Omental fat pad (tissue), 4 donors: ENCODE data around the gene MED10. TPM values are rescaled to one million over a fixed set of nuclear protein-coding genes. Genes with fewer than 3 reads are reported as not detected.

ENCODE experiments used
- ATAC-seq: fragments of 150-250 bp; one replicate; pipeline ENCODE4 v1.9.1; 2016; ENCODE audit warnings: mild to moderate bottlenecking, moderate library complexity; ENCODE audit not compliant: low FRiP score
- DNase-seq: peaks from one replicate; pipeline ENCODE4 v3.0.0-alpha.2; 2019; ENCODE audit warnings: low spot score
- total RNA-seq, 4 donors: library from RNA; depleted of rRNA; stranded (reverse); fragments of >200 nt; gene quantifications; one replicate each; pipeline ENCODE4 v1.1.0, GENCODE V29; 2016
- TF ChIP-seq, protein P1 (sequence below), 3 donors: fragments of 450-650 bp; IDR thresholded peaks; one replicate each; pipeline ENCODE4 v1.5.1; 2016 to 2017; ENCODE audit warnings: antibody characterized with exemption in 3 of 3, mild to moderate bottlenecking in 3 of 3, moderate library complexity in 2 of 3

The MED10 gene
- total RNA-seq, 4 donors from 2014 or later = 22.8 to 36.1 (median 27.8) TPM

DNA sequence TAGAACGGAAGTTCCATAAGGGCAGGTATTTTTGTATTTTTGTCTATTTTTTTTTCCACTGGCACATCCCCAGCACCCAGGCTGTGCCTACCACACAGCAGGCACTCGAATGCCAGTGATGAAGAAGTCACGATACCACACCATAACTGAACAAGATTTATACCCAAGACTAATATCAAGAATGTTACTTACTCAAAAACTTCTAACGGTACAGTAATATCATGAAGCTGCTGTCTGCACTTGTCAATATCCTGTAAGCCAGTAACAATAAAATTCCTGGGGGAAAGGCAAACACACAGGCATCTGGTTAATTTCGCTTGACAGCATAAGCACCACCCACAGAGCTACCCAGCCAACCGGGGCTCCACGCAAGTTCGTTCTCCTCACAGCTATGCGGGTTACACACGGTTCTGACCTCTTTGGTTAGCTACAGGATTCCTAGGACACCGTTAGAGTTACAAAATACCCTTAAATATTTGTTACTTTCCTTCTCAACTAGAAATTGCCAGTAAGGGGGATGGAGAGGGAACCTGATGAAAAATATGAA lies 1.3 kb downstream of the MED10 start:
- TF ChIP-seq, protein P1, sequence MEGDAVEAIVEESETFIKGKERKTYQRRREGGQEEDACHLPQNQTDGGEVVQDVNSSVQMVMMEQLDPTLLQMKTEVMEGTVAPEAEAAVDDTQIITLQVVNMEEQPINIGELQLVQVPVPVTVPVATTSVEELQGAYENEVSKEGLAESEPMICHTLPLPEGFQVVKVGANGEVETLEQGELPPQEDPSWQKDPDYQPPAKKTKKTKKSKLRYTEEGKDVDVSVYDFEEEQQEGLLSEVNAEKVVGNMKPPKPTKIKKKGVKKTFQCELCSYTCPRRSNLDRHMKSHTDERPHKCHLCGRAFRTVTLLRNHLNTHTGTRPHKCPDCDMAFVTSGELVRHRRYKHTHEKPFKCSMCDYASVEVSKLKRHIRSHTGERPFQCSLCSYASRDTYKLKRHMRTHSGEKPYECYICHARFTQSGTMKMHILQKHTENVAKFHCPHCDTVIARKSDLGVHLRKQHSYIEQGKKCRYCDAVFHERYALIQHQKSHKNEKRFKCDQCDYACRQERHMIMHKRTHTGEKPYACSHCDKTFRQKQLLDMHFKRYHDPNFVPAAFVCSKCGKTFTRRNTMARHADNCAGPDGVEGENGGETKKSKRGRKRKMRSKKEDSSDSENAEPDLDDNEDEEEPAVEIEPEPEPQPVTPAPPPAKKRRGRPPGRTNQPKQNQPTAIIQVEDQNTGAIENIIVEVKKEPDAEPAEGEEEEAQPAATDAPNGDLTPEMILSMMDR (IDR thresholded peaks at IDR 0.05) = no peak
- DNase-seq (no peak), ATAC-seq (no peak)

DNA sequence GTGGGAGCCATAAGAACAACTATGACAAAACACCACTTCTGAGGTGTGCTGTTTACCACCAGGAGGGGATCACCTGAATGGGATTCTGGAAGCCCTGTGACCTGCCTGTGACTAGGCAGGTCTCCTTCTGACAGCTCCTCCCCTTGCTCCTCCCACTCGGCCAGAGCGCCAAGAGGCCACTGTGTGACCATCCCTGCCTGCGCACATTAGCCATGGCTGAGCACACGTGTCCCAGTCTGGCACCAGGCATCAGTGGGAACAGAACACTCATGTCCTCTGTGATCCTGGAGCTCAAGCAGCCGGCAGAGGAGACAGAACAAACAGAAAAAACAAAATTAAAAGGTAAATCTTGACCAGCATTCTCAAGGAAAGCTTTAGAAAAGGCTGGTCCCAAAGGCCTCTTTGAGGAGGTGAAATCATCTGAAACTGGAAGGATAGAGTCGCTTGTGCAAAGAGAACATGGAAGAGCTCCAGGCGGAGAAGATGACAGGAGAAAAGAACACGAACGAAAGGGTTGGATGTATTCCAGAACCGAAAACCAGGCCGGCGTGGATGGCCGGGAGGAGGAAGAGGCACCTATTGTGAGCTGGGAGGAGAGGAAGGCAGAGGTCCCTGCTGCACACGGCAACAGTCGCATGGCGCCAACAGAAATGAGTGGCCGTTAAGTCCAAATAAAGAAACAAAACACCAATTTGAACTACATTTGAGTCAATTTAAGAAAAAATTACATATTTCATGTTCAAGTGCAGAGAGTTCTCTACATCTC lies 5.1 kb downstream of the MED10 start:
- ATAC-seq (no peak), DNase-seq (no peak)
- TF ChIP-seq, protein P1 (IDR thresholded peaks at IDR 0.05) = no peak

DNA sequence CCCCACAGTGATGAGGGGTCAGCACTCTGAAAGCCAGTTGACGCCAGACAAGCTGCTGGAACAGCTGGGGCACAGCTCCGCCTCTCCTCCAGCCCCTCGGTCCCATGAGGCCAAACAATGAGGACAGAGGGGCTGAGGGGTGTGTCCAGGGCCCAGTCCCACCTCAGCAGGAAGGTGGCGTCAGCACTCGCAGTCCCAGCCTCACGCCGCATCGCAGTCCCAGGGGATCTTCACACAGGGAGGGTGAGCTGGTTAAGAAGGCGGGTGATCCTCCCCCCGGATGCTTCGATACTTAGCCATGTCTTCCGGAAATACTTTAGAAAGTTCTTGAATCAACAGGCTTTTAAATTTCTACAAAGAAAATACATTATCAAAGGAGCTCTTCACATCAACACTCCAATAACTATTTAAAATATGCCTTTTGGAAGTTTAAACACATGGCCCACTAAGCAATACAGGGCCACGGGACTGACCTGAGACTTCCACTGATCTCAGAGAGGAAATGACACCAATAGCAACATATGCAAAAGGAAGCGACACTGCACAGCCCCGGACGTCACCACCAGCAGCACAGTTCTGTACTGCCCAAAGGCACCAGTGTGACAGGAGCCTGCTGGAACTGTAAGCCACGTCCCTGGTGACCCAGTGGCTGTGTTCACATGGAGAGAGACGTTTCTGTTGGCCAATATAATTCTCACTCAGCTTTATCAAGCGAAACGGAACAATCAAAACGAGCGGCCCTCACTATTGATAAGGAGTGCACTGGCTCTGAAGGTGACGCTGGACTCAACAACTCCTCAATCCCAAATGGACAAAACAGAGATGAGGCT lies 5.9 kb downstream of the MED10 start:
- DNase-seq = no peak
- ATAC-seq = no peak

DNA sequence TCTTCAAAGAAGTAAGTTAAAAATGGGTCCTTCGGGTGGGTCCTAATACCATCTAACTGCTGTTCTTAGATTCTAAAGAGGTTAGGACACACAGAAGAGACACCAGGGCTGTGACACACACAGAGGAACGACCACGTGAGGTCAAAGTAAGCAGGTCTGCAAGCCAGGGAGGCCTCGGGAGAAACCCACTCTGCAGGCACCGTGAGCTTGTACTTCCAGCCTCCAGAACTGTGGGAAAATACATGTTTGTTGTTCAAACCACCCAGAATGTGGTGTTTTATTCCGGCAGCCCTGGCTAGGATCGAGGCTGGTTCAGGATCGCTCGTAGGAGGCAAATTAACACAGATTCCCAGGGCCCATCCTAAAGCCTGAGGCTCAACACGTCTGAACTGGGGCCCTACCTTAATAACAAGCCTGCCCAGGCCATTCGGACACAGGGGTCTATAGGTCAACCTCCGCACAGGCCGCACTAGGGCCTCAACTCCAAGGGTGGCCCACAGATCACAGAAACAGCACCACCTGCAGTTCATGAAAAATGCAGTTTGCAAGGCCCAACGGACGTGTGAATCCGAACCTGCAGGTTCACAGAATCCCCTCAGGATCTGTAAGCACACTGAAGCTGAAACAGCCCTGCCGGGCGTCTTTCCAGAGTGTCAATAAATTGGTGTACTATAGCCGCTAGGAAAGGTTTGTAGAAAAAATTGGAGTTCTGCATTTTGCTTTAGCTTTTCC lies 7.1 kb downstream of the MED10 start:
- TF ChIP-seq, protein P1 (IDR thresholded peaks at IDR 0.05) = no peak
- no peak for DNase-seq
- ATAC-seq = no peak

More for the DNA sequence above, 5.9 kb downstream of the MED10 start:
- TF ChIP-seq, protein P1 (IDR thresholded peaks at IDR 0.05) = no peak

DNA sequence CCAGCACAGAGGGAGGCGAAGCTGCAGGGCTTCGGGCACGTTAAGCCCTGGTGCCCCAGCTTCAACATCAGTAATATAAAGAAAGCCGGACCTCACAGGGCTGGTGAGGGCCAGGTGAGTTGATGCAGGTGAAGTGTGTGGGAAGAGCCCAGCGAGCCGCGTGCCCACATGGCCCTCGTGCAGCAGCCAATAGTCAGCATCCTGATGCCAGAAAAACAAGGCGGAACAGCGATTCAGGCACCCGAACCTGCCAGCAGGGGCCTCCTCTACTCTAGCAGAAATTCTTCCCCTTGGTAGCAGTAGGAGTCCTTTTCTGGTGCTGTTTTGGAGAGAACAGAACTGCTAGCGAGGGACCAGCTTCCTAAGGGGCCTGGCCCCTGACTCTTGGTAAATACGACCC lies 7.8 kb downstream of the MED10 start:
- ATAC-seq = no peak
- TF ChIP-seq, protein P1 (IDR thresholded peaks at IDR 0.05) = no peak

DNA sequence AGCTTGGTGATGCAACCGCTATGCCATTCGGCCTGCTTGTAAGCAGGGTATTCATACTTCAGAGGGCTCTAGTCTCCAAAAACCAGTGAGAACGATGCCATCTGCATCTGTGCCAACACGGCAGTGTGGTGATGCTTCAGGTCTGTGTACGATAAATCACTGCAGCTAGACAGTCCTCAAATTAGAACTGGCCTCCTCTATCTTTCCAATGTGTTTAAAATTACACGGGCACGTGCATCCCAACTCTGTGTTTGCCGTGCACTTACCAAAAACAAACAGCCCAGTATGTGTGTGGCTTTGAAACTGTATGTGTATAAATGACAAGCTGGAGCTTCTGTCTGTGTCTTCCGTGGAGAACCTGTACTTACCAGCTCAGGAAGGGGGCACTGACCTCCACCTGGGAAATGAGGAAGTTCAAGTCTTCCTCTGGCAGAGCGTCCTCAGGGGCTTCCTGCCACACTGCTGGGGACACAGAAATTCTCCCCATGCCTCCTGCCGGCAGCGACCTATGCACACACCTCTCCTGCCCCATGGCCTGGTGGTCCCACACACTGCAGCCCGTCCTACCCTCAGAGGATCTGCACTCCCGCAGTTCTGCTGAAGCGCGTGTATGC lies 12.3 kb downstream of the MED10 start:
- DNase-seq (no peak), ATAC-seq (no peak)

More for the DNA sequence above, 7.8 kb downstream of the MED10 start:
- DNase-seq = no peak

More for the DNA sequence above, 12.3 kb downstream of the MED10 start:
- TF ChIP-seq, protein P1 (IDR thresholded peaks at IDR 0.05) = no peak
